Neural progenitor cell (in vitro differentiated cells): Measurements from ENCODE around the gene GCNT2. TPM values are rescaled to one million over a fixed set of nuclear protein-coding genes. Genes with fewer than 3 reads are reported as not detected.
"Not testable (repeated sequence)": the region's sequence is repeated elsewhere in the genome, so short reads cannot be mapped to it uniquely, and the experiment has no call there.

Source experiments
- DNase-seq: peaks from one replicate; pipeline ENCODE4 v3.0.0-alpha.2; 2016; ENCODE audit warnings: low spot score
- H2AFZ ChIP-seq: fragments of 200-600 bp; sonication (generic); replicated peaks from 2 replicates; pipeline ENCODE4 v1.6.1; 2016; ENCODE audit warnings: antibody characterized with exemption
- H3F3A ChIP-seq: fragments of 200-600 bp; sonication (generic); 2 replicates; pipeline ENCODE4 v1.6.1; 2016; ENCODE audit warnings: antibody characterized with exemption, low read depth
- H3K27ac ChIP-seq: fragments of 200-600 bp; sonication (generic); 2 replicates; pipeline ENCODE4 v1.5.1; 2016; ENCODE audit warnings: mild to moderate bottlenecking
- H3K27me3 ChIP-seq: fragments of 200-600 bp; sonication (generic); 2 replicates; pipeline ENCODE4 v1.6.1; 2016; ENCODE audit warnings: mild to moderate bottlenecking, moderate library complexity
- H3K36me3 ChIP-seq: fragments of 200-600 bp; sonication (generic); 2 replicates; pipeline ENCODE4 v1.5.1; 2016
- H3K4me1 ChIP-seq: fragments of 200-600 bp; sonication (generic); 2 replicates; pipeline ENCODE4 v1.6.1; 2016; ENCODE audit warnings: mixed run types
- H3K4me2 ChIP-seq: fragments of 200-600 bp; sonication (generic); 2 replicates; pipeline ENCODE4 v1.6.1; 2016
- H3K4me3 ChIP-seq: fragments of 200-600 bp; sonication (generic); 2 replicates; pipeline ENCODE4 v1.5.1; 2016
- H3K79me2 ChIP-seq: fragments of 200-600 bp; sonication (generic); 2 replicates; pipeline ENCODE4 v1.6.1; 2016; ENCODE audit warnings: low read depth
- H3K9ac ChIP-seq: fragments of 200-600 bp; sonication (generic); 2 replicates; pipeline ENCODE4 v1.6.1; 2016
- H3K9me3 ChIP-seq: fragments of 200-600 bp; sonication (generic); 2 replicates; pipeline ENCODE4 v1.5.1; 2016; ENCODE audit warnings: low read depth
- H4K20me1 ChIP-seq: fragments of 200-600 bp; sonication (generic); 2 replicates; pipeline ENCODE4 v1.6.1; 2016; ENCODE audit warnings: low read depth
- H3K27ac Mint-ChIP-seq: 3 replicates; pipeline ENCODE4 v1.8.0; 2021; ENCODE audit warnings: mixed read lengths
- H3K27me3 Mint-ChIP-seq: 2 replicates; pipeline ENCODE4 v1.8.0; 2022; ENCODE audit warnings: low read depth, mild to moderate bottlenecking, inconsistent platforms, moderate library complexity, mixed read lengths; ENCODE audit not compliant: insufficient read depth
- H3K36me3 Mint-ChIP-seq: 3 replicates; pipeline ENCODE4 v1.8.0; 2021; ENCODE audit warnings: mixed read lengths
- H3K4me1 Mint-ChIP-seq: 3 replicates; pipeline ENCODE4 v1.8.0; 2021; ENCODE audit warnings: mixed read lengths
- H3K4me3 Mint-ChIP-seq: 3 replicates; pipeline ENCODE4 v1.8.0; 2021; ENCODE audit warnings: mild to moderate bottlenecking, moderate library complexity, mixed read lengths
- H3K9me3 Mint-ChIP-seq: 3 replicates; pipeline ENCODE4 v1.8.0; 2020; ENCODE audit warnings: mixed read lengths
- EZH2 ChIP-seq: fragments of 200-600 bp; sonication (generic); IDR thresholded peaks from 2 replicates; pipeline ENCODE4 v1.6.1; 2017; ENCODE audit warnings: antibody characterized with exemption, mild to moderate bottlenecking, moderate library complexity
- EZH2phosphoT487 ChIP-seq: fragments of 200-600 bp; sonication (generic); IDR thresholded peaks from 2 replicates; pipeline ENCODE4 v1.6.1; 2017; ENCODE audit warnings: antibody characterized with exemption
- total RNA-seq: library from RNA; depleted of rRNA; stranded (reverse); fragments of >200 nt; gene quantifications from 2 replicates; pipeline ENCODE4 v1.2.3, GENCODE V29; 2015; ENCODE audit warnings: low replicate concordance
- TF ChIP-seq, protein P1 (sequence below): fragments of 200-600 bp; sonication (generic); IDR thresholded peaks from 2 replicates; pipeline ENCODE4 v1.5.1; 2017; ENCODE audit warnings: antibody characterized with exemption, mild to moderate bottlenecking

The GCNT2 gene
- total RNA-seq, 1 donor from 2014 or later, result 48.4 TPM

GRCh38 chr6:10613723-10614122, 92.6 kb downstream of the GCNT2 start:
- Mint-ChIP-seq H3K9me3 (peaks cover 4% of the 10 kb centered on the region), H3K27me3 (no peaks in the 10 kb centered on the region), H3K4me3 (no peak overlapping the region), H3K36me3 (peaks cover 3% of the 10 kb centered on the region), H3K4me1 (no peaks in the 10 kb centered on the region), H3K27ac (no peak overlapping the region)
- Histone ChIP-seq H3K9me3 (no peaks in the 10 kb centered on the region), H3K4me3 (no peak overlapping the region), H3K36me3 (no peaks in the 10 kb centered on the region), H3F3A (no peaks in the 10 kb centered on the region), H3K4me2 (no peak overlapping the region), H3K27me3 (no peaks in the 10 kb centered on the region), H3K27ac (no peak overlapping the region), H3K9ac (no peak overlapping the region), H3K79me2 (peaks cover 56% of the 10 kb centered on the region), H3K4me1 (peaks cover 17% of the 10 kb centered on the region), H4K20me1 (no peaks in the 10 kb centered on the region), H2AFZ (no peak overlapping the region)
- TF ChIP-seq, protein P1, sequence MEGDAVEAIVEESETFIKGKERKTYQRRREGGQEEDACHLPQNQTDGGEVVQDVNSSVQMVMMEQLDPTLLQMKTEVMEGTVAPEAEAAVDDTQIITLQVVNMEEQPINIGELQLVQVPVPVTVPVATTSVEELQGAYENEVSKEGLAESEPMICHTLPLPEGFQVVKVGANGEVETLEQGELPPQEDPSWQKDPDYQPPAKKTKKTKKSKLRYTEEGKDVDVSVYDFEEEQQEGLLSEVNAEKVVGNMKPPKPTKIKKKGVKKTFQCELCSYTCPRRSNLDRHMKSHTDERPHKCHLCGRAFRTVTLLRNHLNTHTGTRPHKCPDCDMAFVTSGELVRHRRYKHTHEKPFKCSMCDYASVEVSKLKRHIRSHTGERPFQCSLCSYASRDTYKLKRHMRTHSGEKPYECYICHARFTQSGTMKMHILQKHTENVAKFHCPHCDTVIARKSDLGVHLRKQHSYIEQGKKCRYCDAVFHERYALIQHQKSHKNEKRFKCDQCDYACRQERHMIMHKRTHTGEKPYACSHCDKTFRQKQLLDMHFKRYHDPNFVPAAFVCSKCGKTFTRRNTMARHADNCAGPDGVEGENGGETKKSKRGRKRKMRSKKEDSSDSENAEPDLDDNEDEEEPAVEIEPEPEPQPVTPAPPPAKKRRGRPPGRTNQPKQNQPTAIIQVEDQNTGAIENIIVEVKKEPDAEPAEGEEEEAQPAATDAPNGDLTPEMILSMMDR, result no peak
- TF ChIP-seq EZH2phosphoT487 (no peak), EZH2 (no peak)
- peak; percentile 16 for DNase-seq

- peaks cover 4% of the 10 kb centered on the region for H3K9me3 Mint-ChIP-seq
- no peaks in the 10 kb centered on the region for H4K20me1 ChIP-seq
- H3K4me1 ChIP-seq, result peaks cover 17% of the 10 kb centered on the region
- peaks cover 2% of the 10 kb centered on the region for H3K36me3 Mint-ChIP-seq
- no peaks in the 10 kb centered on the region for H3K27me3 ChIP-seq
- H3K27me3 Mint-ChIP-seq, result no peaks in the 10 kb centered on the region
- no peak overlapping the region for H3K4me3 ChIP-seq
- TF ChIP-seq, protein P1, result no peak
- TF ChIP-seq EZH2 (no peak), EZH2phosphoT487 (no peak)
- H3K4me1 Mint-ChIP-seq, result no peaks in the 10 kb centered on the region
- H3K27ac ChIP-seq, result no peak overlapping the region
- no peaks in the 10 kb centered on the region for H3F3A ChIP-seq
- H3K27ac Mint-ChIP-seq, result no peak overlapping the region
- H3K4me3 Mint-ChIP-seq, result no peak overlapping the region
- no peak for DNase-seq
- H3K36me3 ChIP-seq, result no peaks in the 10 kb centered on the region
- no peak overlapping the region for H3K4me2 ChIP-seq
- H3K9me3 ChIP-seq, result no peaks in the 10 kb centered on the region
- peaks cover 52% of the 10 kb centered on the region for H3K79me2 ChIP-seq
- H2AFZ ChIP-seq, result no peak overlapping the region
- H3K9ac ChIP-seq, result no peak overlapping the region
These were observed 94.5 kb downstream of the GCNT2 start for GRCh38 chr6:10615675-10616074.

DNA sequence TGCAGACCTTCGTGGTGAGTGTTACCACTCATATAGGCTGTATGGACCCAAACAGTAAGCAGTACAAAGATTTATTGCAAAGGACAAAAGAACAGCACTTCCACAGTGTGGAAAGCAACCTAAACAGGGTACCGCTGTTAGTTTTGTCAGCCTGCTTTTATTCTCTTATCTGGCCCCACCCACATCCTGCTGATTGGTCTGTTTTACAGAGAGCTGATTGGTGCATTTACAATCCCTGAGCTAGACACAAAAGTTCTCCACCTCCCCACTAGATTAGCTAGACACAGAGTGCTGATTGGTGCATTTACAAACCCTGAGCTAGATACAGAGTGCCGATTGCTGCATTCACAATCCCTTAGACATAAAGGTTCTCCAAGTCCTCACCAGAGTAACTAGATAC, 95.1 kb downstream of the GCNT2 start:
- H3K27ac Mint-ChIP-seq, H3K4me3 ChIP-seq, H3K4me3 Mint-ChIP-seq, H3K9me3 Mint-ChIP-seq, H3K4me2 ChIP-seq, H3K27me3 ChIP-seq, H3K4me1 Mint-ChIP-seq, DNase-seq, H3K36me3 ChIP-seq, H3K9ac ChIP-seq, H3K36me3 Mint-ChIP-seq, H3F3A ChIP-seq, H3K9me3 ChIP-seq, H3K27me3 Mint-ChIP-seq, H2AFZ ChIP-seq, H3K27ac ChIP-seq, H4K20me1 ChIP-seq: not testable (repeated sequence)
- Histone ChIP-seq H3K4me1 (peaks cover 17% of the 10 kb centered on the region), H3K79me2 (peaks cover 49% of the 10 kb centered on the region)

GRCh38 chr6:10617008-10617696, 96.0 kb downstream of the GCNT2 start:
- no peak overlapping the region for H3K4me3 ChIP-seq
- H3K9me3 Mint-ChIP-seq, result peaks cover 4% of the 10 kb centered on the region
- H3K36me3 Mint-ChIP-seq, result peaks cover 10% of the 10 kb centered on the region
- H3K4me3 Mint-ChIP-seq, result no peak overlapping the region
- no peaks in the 10 kb centered on the region for H3K27me3 ChIP-seq
- no peaks in the 10 kb centered on the region for H3K4me1 Mint-ChIP-seq
- DNase-seq, result no peak
- no peaks in the 10 kb centered on the region for H3K9me3 ChIP-seq
- peaks cover 41% of the 10 kb centered on the region for H3K79me2 ChIP-seq
- no peak overlapping the region for H3K27ac Mint-ChIP-seq
- no peaks in the 10 kb centered on the region for H4K20me1 ChIP-seq
- TF ChIP-seq, protein P1, result no peak
- no peak for TF ChIP-seq EZH2
- peaks cover 6% of the 10 kb centered on the region for H3K36me3 ChIP-seq
- no peak overlapping the region for H3K4me2 ChIP-seq
- H3K9ac ChIP-seq, result no peak overlapping the region
- H2AFZ ChIP-seq, result no peak overlapping the region
- H3F3A ChIP-seq, result no peaks in the 10 kb centered on the region
- H3K27ac ChIP-seq, result no peak overlapping the region
- H3K27me3 Mint-ChIP-seq, result no peaks in the 10 kb centered on the region
- peaks cover 17% of the 10 kb centered on the region for H3K4me1 ChIP-seq
